K562 (cell line): ENCODE results near the gene UCP3. TPM values are rescaled to one million over a fixed set of nuclear protein-coding genes. Genes with fewer than 3 reads are reported as not detected.
A peak's percentile ranks its signal among the peaks of the same experiment; 100 is the strongest.

Experiments
- JUNB ChIP-seq: fragments of 450-650 bp; formaldehyde crosslinking; conservative IDR thresholded peaks from 2 replicates; pipeline ENCODE4 v1.4.0; 2020; ENCODE audit warnings: mild to moderate bottlenecking
- MED1 ChIP-seq: sonication (generic); formaldehyde crosslinking; IDR thresholded peaks from 2 replicates; pipeline ENCODE4 v1.8.1; 2023; ENCODE audit warnings: missing genetic modification reagents, borderline replicate concordance
- NRF1 ChIP-seq, 2 experiments: fragments of 450-650 bp; IDR thresholded peaks in 1 of 2; conservative IDR thresholded peaks in 1 of 2; 2 replicates each; pipeline ENCODE4 v1.6.1; 2014; ENCODE audit warnings: mild to moderate bottlenecking in 2 of 2
- PTTG1 ChIP-seq: fragments of 450-650 bp; IDR thresholded peaks from 2 replicates; pipeline ENCODE4 v1.6.1; 2016; ENCODE audit warnings: low read depth, mild to moderate bottlenecking, missing genetic modification characterization, missing compliant biosample characterization
- REST ChIP-seq, 2 experiments: fragments of 450-650 bp; formaldehyde crosslinking in 1 of 2; IDR thresholded peaks; 2 replicates each; pipeline versions ENCODE4 v1.4.0 to v1.6.1; 2014 to 2020; ENCODE audit warnings: mild to moderate bottlenecking in 2 of 2, borderline replicate concordance in 1 of 2, low read depth in 1 of 2
- RFX7 ChIP-seq: fragments of 250-450 bp; sonication (Bioruptor Pico); IDR thresholded peaks from 2 replicates; pipeline ENCODE4 v1.5.1; 2021; ENCODE audit warnings: mild to moderate bottlenecking
- TEAD2 ChIP-seq: fragments of 450-650 bp; IDR thresholded peaks from 2 replicates; pipeline ENCODE4 v1.6.1; 2016; ENCODE audit warnings: missing genetic modification characterization, control low read depth, missing compliant biosample characterization
- ZBTB5 ChIP-seq: fragments of 450-650 bp; IDR thresholded peaks from 2 replicates; pipeline ENCODE4 v1.6.1; 2017; ENCODE audit warnings: antibody characterized with exemption
- ZNF263 ChIP-seq: sonication (generic); formaldehyde crosslinking; IDR thresholded peaks from 2 replicates; pipeline ENCODE4 v1.8.0; 2022; ENCODE audit warnings: mild to moderate bottlenecking, missing genetic modification reagents, borderline replicate concordance
- polyA plus RNA-seq, 8 experiments: library from polyadenylated mRNA; depleted of rRNA in 4 of 8; stranded (reverse) in 5 of 8; unstranded in 3 of 8; fragments of >200 nt; fragmentation: Nextera tagmentation in 2 of 8; fragmentation: Illumina TruSeq in 1 of 8; extraction: Ambion mirVana in 2 of 8; extraction: Trizol in 1 of 8; gene quantifications; 2 replicates each; pipeline versions ENCODE4 v1.2.1 to v1.2.3, GENCODE V29; 2011 to 2014; ENCODE audit warnings: inconsistent platforms in 1 of 8, missing spikeins in 1 of 8
- total RNA-seq, 7 experiments: library from RNA; depleted of rRNA in 6 of 7; stranded (reverse); fragments of >200 nt in 6 of 7; fragmentation: Illumina TruSeq in 2 of 7; extraction: Trizol in 2 of 7; gene quantifications; 2 replicates each; pipeline versions ENCODE4 v1.2.1 to v1.2.3, GENCODE V29; 2011 to 2021; ENCODE audit warnings: low replicate concordance in 1 of 7
- TF ChIP-seq, protein P1 (sequence below): fragments of 250-450 bp; sonication (Bioruptor Pico); IDR thresholded peaks from 2 replicates; pipeline ENCODE4 v1.8.0; 2021; ENCODE audit warnings: moderate library complexity, mild to moderate bottlenecking, inconsistent platforms
- TF ChIP-seq, protein P2 (sequence below), 2 experiments: fragments of 150-350 bp in 1 of 2; IDR thresholded peaks; 2 replicates each; pipeline ENCODE4 v1.6.1; 2012 to 2016; ENCODE audit warnings: low read depth in 2 of 2, low read length in 2 of 2, mild to moderate bottlenecking in 1 of 2, moderate library complexity in 1 of 2

The UCP3 gene
- total and polyA plus RNA-seq, 9 of the 15 experiments (the other 6 are each of a cell fraction or from before 2014, with no cell fraction given): 0.05 to 0.65 (median 0.25) TPM; not detected in 2

GRCh38 chr11:73982990-73983740, 25.7 kb downstream of the UCP3 start (continued):
- TF ChIP-seq REST (IDR thresholded peaks at IDR 0.05; ENCODE audit: borderline replicate concordance) (peak; percentile 92), REST (CRISPR knock-in tag; IDR thresholded peaks at IDR 0.05; ENCODE audit: low read depth) (no peak), JUNB (CRISPR knock-in tag) (no peak), NRF1 (conservative IDR thresholded peaks at IDR 0.05 in 1 of 2, IDR thresholded peaks at IDR 0.05 in 1 of 2) (peak; percentile 68 to 74), RFX7 (CRISPR knock-in tag) (no peak), ZBTB5 (no peak), TEAD2 (tag) (no peak), PTTG1 (no peak), ZNF263 (CRISPR knock-in tag) (peak; percentile 22; the same call in 1 of the 2 replicates), MED1 (CRISPR knock-in tag) (no peak)
- TF ChIP-seq, protein P1, sequence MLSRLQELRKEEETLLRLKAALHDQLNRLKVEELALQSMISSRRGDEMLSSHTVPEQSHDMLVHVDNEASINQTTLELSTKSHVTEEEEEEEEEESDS: no peak
- TF ChIP-seq, protein P2, sequence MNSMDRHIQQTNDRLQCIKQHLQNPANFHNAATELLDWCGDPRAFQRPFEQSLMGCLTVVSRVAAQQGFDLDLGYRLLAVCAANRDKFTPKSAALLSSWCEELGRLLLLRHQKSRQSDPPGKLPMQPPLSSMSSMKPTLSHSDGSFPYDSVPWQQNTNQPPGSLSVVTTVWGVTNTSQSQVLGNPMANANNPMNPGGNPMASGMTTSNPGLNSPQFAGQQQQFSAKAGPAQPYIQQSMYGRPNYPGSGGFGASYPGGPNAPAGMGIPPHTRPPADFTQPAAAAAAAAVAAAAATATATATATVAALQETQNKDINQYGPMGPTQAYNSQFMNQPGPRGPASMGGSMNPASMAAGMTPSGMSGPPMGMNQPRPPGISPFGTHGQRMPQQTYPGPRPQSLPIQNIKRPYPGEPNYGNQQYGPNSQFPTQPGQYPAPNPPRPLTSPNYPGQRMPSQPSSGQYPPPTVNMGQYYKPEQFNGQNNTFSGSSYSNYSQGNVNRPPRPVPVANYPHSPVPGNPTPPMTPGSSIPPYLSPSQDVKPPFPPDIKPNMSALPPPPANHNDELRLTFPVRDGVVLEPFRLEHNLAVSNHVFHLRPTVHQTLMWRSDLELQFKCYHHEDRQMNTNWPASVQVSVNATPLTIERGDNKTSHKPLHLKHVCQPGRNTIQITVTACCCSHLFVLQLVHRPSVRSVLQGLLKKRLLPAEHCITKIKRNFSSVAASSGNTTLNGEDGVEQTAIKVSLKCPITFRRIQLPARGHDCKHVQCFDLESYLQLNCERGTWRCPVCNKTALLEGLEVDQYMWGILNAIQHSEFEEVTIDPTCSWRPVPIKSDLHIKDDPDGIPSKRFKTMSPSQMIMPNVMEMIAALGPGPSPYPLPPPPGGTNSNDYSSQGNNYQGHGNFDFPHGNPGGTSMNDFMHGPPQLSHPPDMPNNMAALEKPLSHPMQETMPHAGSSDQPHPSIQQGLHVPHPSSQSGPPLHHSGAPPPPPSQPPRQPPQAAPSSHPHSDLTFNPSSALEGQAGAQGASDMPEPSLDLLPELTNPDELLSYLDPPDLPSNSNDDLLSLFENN (IDR thresholded peaks at IDR 0.05; ENCODE audit: low read depth in 2 of 2, low read length in 2 of 2): no peak
